ENCODE results near the gene BABAM1.

BABAM1 gene

GRCh38 chr19:17256130-17256529 lies 11.1 kb upstream of the BABAM1 start:
- DNase-seq = no peak
- Mint-ChIP-seq H3K36me3 (ENCODE audit: low read depth) (no peaks in the 10 kb centered on the region), H3K4me1 (peaks cover 12% of the 10 kb centered on the region), H3K27me3 (ENCODE audit: low read depth, poor library complexity) (no peaks in the 10 kb centered on the region), H3K27ac (no peak overlapping the region), H3K4me3 (no peak overlapping the region), H3K9me3 (no peaks in the 10 kb centered on the region)
- TF ChIP-seq, protein P1, sequence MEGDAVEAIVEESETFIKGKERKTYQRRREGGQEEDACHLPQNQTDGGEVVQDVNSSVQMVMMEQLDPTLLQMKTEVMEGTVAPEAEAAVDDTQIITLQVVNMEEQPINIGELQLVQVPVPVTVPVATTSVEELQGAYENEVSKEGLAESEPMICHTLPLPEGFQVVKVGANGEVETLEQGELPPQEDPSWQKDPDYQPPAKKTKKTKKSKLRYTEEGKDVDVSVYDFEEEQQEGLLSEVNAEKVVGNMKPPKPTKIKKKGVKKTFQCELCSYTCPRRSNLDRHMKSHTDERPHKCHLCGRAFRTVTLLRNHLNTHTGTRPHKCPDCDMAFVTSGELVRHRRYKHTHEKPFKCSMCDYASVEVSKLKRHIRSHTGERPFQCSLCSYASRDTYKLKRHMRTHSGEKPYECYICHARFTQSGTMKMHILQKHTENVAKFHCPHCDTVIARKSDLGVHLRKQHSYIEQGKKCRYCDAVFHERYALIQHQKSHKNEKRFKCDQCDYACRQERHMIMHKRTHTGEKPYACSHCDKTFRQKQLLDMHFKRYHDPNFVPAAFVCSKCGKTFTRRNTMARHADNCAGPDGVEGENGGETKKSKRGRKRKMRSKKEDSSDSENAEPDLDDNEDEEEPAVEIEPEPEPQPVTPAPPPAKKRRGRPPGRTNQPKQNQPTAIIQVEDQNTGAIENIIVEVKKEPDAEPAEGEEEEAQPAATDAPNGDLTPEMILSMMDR (IDR thresholded peaks at IDR 0.05) = no peak

DNA sequence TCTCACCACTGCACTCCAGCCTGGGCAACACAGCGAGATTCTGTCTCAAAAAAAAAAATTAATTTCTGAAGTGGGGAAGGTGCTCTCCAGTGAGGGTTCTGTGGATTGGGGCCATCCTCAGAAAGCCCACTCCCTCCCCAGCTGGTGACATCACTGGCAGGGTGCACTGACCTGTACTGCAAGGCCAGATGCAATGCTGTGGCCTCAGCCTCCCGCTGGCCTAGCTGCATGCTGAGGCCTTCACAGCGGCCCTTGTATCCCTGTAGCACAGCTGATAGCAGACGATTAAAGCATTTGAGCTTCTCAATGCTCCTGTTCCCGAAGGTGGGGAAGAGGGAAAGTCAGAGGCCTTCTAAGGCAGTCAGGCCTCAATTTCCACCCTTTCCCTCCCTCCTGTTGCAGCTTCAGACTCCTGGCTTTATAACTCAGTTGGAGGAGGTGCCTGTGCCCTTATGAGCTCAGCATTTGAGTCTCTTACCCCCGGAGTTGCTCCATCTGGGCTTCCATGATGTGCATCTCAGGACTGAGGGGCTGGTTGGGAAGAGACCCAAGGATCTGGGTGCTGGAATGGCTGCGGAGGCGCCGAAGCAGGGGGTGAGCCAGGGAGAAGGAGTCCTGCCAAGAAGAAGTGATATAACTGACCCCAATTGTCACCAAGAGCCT lies 8.0 kb upstream of the BABAM1 start:
- Mint-ChIP-seq H3K4me1 (peaks cover 29% of the 10 kb centered on the region), H3K4me3 (no peak overlapping the region), H3K27ac (no peak overlapping the region), H3K9me3 (no peaks in the 10 kb centered on the region), H3K36me3 (ENCODE audit: low read depth) (no peaks in the 10 kb centered on the region), H3K27me3 (ENCODE audit: low read depth, poor library complexity) (no peaks in the 10 kb centered on the region)
- TF ChIP-seq, protein P1 (IDR thresholded peaks at IDR 0.05) = no peak
- DNase-seq = no peak

GRCh38 chr19:17259934-17260333 lies 7.3 kb upstream of the BABAM1 start:
- Mint-ChIP-seq H3K9me3 (no peaks in the 10 kb centered on the region), H3K4me1 (peaks cover 31% of the 10 kb centered on the region), H3K4me3 (no peak overlapping the region), H3K27me3 (ENCODE audit: low read depth, poor library complexity) (no peaks in the 10 kb centered on the region), H3K27ac (no peak overlapping the region), H3K36me3 (ENCODE audit: low read depth) (no peaks in the 10 kb centered on the region)
- DNase-seq = no peak
- TF ChIP-seq, protein P1 (IDR thresholded peaks at IDR 0.05) = no peak

DNA sequence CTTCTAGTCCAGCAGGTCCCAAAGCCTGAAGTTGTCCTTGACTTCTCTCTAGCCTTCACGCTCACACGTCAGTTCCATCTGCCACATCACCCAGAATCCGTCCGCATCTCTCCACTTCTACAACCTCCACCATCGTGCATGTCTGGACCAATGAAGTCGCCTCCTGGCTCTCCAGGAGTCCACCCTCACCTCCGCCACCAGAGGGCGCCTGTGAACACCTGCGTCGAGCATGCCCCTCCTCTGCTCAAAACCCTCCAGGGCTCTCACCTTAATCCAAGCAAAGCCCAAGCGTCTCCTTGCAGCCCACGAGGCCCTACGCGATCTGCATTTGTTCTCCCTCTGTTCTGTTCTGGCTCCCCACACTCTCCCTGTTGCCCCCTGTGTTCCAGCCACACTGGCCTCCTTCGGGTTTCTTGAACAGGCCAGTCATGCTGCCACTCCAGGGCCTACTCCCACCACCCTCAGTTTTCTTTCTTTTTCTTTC lies 6.4 kb upstream of the BABAM1 start:
- H3K36me3 Mint-ChIP-seq (ENCODE audit: low read depth) = no peaks in the 10 kb centered on the region
- TF ChIP-seq, protein P1 (IDR thresholded peaks at IDR 0.05) = peak; percentile 96
- peak overlapping the region; percentile 28 for H3K27ac Mint-ChIP-seq
- DNase-seq = peak; percentile 92
- no peak overlapping the region for H3K4me3 Mint-ChIP-seq
- H3K4me1 Mint-ChIP-seq = peaks cover 31% of the 10 kb centered on the region
- H3K27me3 Mint-ChIP-seq (ENCODE audit: low read depth, poor library complexity) = no peaks in the 10 kb centered on the region
- H3K9me3 Mint-ChIP-seq = no peaks in the 10 kb centered on the region

- H3K27me3 Mint-ChIP-seq (ENCODE audit: low read depth, poor library complexity) = no peaks in the 10 kb centered on the region
- H3K36me3 Mint-ChIP-seq (ENCODE audit: low read depth) = peaks cover under 1% of the 10 kb centered on the region
- H3K9me3 Mint-ChIP-seq = peaks cover 4% of the 10 kb centered on the region
- no peak overlapping the region for H3K4me3 Mint-ChIP-seq
- no peak overlapping the region for H3K27ac Mint-ChIP-seq
- TF ChIP-seq, protein P1 (IDR thresholded peaks at IDR 0.05) = no peak
- DNase-seq = no peak
- peaks cover 40% of the 10 kb centered on the region for H3K4me1 Mint-ChIP-seq
Observed at GRCh38 chr19:17262557-17262956, 4.7 kb upstream of the BABAM1 start.

Measured in nephron progenitor cell (in vitro differentiated cells).